Effector memory CD8-positive, alpha-beta T cell (primary cell): Measurements from ENCODE around the gene MYOCD.

Experiments used
- ATAC-seq: fragments of 150-1000 bp; cut with Tn5 transposase; replicated peaks from 2 replicates; pipeline ENCODE4 v1.10.0; 2021; ENCODE audit warnings: mild to moderate bottlenecking, moderate library complexity
- DNase-seq, 3 experiments: peaks; one replicate each; pipeline ENCODE4 v3.0.0; 2021
- H3K27ac Mint-ChIP-seq, 2 donors: one replicate each; pipeline ENCODE4 v1.8.0; 2022; ENCODE audit warnings: mild to moderate bottlenecking in 2 of 2, mixed read lengths in 2 of 2, moderate library complexity in 2 of 2
- H3K27me3 Mint-ChIP-seq, 2 donors: one replicate each; pipeline ENCODE4 v1.8.0; 2022; ENCODE audit warnings: mixed read lengths in 2 of 2
- H3K36me3 Mint-ChIP-seq: one replicate; pipeline ENCODE4 v1.8.0; 2022; ENCODE audit warnings: mild to moderate bottlenecking, moderate library complexity, mixed read lengths; ENCODE audit not compliant: insufficient read depth
- H3K4me1 Mint-ChIP-seq, 2 donors: one replicate each; pipeline ENCODE4 v1.8.0; 2022; ENCODE audit warnings: low read depth in 2 of 2, mixed read lengths in 2 of 2
- H3K4me3 Mint-ChIP-seq, 2 donors: one replicate each; pipeline ENCODE4 v1.8.0; 2022; ENCODE audit warnings: mild to moderate bottlenecking in 2 of 2, mixed read lengths in 2 of 2, moderate library complexity in 2 of 2
- H3K9me3 Mint-ChIP-seq, 2 donors: one replicate each; pipeline ENCODE4 v1.8.0; 2022; ENCODE audit warnings: mixed read lengths in 2 of 2

The MYOCD gene

DNA sequence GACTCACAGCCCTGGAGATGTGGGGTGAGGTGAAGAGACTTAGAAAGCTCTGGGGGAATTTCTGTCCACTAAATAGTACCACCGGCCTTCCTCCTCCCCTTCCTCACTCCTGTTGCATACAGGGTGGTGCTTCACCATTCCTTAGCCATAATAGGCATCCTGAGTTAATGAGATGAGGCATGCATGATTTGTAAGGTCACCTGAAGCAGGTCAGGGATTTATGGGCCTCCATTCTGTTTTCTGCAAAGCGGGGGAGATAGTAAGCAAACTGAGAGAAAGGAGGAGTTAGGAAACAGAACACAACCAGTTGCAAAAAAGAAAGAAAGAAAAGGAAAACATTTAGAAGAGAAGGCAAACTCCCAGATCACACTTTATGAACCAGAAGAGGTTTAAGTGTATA, 9.3 kb upstream of the MYOCD start:
- Mint-ChIP-seq H3K9me3 (peaks cover 0 to 8% of the 10 kb centered on the region in 2 donors), H3K4me3 (no peak overlapping the region), H3K27me3 (peaks cover 0 to under 1% of the 10 kb centered on the region in 2 donors), H3K27ac (no peak overlapping the region), H3K4me1 (no peaks in the 10 kb centered on the region), H3K36me3 (no peaks in the 10 kb centered on the region)
- DNase-seq (no peak), ATAC-seq (no peak)

DNA sequence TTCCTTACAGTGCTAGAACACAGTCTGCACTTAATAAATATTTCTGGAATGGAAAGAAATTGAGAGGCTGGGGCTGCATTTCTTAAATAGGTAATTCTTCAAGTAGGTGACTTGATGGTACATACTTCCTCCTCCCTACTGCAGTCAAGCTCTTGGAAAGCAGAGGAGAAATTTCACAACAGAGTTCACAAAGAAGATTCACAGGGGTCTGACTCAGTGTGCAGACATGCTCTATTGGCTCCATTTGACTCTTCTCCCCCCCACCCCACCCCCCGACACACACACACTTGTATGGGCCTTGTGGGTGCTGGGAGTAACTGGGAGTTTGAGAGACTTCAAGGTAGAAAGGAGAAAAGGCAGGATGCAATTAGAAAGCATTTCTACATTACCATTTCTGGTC, 6.2 kb upstream of the MYOCD start:
- ATAC-seq: no peak
- no peak overlapping the region for H3K4me3 Mint-ChIP-seq

DNA sequence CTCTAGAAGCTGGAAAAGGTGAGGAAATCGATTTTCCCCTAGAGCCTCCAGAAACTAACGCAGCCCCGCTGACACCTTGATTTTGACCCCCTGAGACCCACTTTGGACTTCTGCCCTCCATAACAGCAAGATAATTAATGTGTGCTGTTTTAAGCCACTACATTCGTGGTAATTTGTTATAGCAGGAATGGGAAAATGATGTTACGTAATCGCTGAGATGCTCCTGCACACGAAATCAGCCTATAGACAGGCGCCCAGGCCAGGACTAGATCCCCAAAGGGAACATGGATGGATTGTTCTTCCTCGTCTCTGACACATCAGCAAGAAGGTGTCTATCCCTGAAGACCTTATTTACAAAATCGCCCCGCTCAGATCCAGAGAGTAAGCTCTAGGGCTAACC, 1.4 kb upstream of the MYOCD start:
- Mint-ChIP-seq H3K9me3 (no peaks in the 10 kb centered on the region), H3K27ac (no peak overlapping the region), H3K27me3 (peaks cover 39 to 76% of the 10 kb centered on the region in 2 donors), H3K4me1 (no peaks in the 10 kb centered on the region), H3K4me3 (no peak overlapping the region), H3K36me3 (no peaks in the 10 kb centered on the region)
- DNase-seq (no peak), ATAC-seq (no peak)

More for the DNA sequence above, 6.2 kb upstream of the MYOCD start:
- Mint-ChIP-seq H3K9me3 (peaks cover 0 to 8% of the 10 kb centered on the region in 2 donors), H3K4me1 (no peaks in the 10 kb centered on the region), H3K27me3 (peaks cover 19 to 30% of the 10 kb centered on the region in 2 donors), H3K27ac (no peak overlapping the region), H3K36me3 (no peaks in the 10 kb centered on the region)
- no peak for DNase-seq

DNA sequence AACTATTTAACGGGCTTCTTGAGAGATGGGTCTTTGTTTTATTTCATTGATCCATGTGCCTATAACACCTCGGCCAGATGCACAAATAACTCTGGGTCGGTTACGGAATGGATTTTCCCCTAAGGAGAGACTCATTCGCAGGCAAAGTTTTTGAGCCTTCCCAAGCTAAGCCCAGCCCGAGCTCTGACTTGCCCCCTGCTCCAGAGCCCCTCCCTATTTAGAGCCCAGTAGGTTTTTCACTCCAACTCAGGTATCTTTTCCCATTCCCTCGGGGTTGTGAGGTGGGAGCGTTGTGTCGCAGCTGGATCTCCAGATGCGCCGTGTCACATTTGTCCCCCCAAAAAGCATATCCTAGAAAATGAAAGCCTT, 812 bp upstream of the MYOCD start:
- H3K27me3 Mint-ChIP-seq: peaks cover 39 to 76% of the 10 kb centered on the region in 2 donors
- H3K36me3 Mint-ChIP-seq: no peaks in the 10 kb centered on the region
- H3K27ac Mint-ChIP-seq: no peak overlapping the region
- no peaks in the 10 kb centered on the region for H3K9me3 Mint-ChIP-seq
- no peak overlapping the region for H3K4me3 Mint-ChIP-seq
- DNase-seq: no peak
- no peak for ATAC-seq
- no peaks in the 10 kb centered on the region for H3K4me1 Mint-ChIP-seq

DNA sequence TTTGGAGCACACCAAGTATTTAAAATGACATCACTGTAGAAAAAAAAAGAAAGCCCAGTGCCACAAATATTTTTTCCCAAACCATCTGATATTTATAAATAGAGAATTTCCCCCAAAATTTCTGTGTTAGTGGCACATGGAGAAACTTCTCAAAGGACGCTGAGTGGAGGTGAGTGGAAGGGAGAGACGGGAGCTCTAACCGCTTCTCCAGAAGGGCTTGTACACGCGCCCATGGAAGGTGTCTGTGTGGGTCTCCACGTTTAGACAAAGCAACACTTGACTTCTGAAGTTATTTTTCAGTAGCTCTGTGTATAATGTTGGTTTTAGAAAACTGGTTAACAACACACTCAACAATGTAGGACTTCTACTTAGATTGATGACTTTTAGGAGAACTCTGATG, 1.0 kb downstream of the MYOCD start:
- no peaks in the 10 kb centered on the region for H3K4me1 Mint-ChIP-seq
- no peaks in the 10 kb centered on the region for H3K36me3 Mint-ChIP-seq
- no peak overlapping the region for H3K4me3 Mint-ChIP-seq
- DNase-seq: no peak
- ATAC-seq: no peak
- H3K27me3 Mint-ChIP-seq: peaks cover 39 to 72% of the 10 kb centered on the region in 2 donors
- no peak overlapping the region for H3K27ac Mint-ChIP-seq
- no peaks in the 10 kb centered on the region for H3K9me3 Mint-ChIP-seq

DNA sequence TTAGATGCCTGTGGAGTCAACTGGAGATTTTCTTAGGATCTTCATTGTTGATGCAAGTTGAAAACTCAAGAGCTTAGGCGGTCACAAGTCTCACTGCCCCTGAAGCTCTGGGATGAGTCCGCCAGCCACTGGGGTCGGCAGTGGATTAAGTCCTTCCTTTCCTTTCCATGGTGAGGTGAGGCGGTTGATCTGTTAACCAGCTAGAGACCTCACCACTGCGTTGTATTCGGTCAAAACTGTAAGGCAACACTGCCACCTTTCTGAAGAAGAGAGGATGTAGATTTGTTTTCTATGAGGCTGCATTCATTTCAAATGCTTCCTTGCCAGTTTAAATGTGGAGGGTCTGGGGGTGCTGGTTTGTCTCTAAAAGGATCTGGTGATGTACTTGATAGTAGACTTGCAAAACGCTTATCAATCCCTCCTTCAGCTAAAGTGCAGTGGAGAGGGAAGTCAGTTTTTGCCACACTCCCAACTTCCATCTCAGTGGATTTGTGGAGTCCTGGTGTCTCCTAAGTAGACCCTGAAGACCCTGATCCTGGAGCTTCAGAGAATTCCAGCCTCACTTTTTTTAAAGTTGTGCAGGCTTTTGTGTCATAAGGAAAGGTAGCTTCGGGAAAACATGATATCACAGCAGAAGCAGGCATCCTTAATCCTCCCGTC, 1.7 kb downstream of the MYOCD start:
- H3K27me3 Mint-ChIP-seq: peaks cover 34 to 65% of the 10 kb centered on the region in 2 donors
- no peak overlapping the region for H3K4me3 Mint-ChIP-seq
- no peaks in the 10 kb centered on the region for H3K9me3 Mint-ChIP-seq
- no peaks in the 10 kb centered on the region for H3K36me3 Mint-ChIP-seq
- no peak for DNase-seq
- no peaks in the 10 kb centered on the region for H3K4me1 Mint-ChIP-seq
- no peak overlapping the region for H3K27ac Mint-ChIP-seq
- ATAC-seq: no peak

DNA sequence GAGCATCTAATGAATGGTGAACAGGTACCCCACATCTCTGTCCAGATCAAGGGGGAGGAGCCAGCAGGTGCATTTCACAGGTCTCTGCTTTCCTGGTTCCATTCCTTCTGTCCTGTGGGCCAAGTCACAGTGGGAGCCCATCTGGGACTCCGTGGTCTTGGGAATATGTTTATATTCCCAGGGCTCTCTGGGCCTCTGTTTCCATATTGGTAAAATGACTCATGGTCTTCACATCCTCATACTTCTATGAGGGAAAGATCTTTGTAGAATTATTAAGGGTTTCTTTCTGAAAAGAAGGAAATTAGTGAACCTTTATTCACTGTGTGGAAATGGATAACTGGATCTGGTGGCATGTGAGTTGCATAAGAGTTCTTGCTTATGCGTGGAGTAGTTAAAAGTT, 6.2 kb downstream of the MYOCD start:
- Mint-ChIP-seq H3K27ac (no peak overlapping the region), H3K9me3 (no peaks in the 10 kb centered on the region), H3K36me3 (no peaks in the 10 kb centered on the region), H3K4me1 (no peaks in the 10 kb centered on the region), H3K4me3 (no peak overlapping the region), H3K27me3 (peaks cover under 1 to 22% of the 10 kb centered on the region in 2 donors)
- DNase-seq (no peak), ATAC-seq (no peak)

DNA sequence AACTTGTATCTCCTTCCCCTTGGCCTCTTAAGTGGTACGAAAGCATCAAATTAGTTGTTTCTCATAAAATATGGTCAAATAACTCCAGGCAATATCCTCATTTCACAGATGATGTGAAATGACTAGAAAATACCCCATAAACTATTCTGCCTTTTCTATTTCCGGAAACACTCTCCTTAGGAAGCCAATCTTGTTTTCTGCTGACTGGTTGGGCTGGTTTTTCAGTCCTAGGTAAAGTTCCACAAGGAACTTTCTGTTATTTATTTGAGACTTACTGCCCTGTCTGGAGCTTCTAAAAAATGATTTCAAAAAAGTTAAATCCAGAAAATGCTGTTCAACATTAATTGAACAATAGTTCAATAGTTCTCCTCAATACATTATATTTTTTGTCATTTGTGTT, 7.3 kb downstream of the MYOCD start:
- ATAC-seq (no peak), DNase-seq (no peak)
- Mint-ChIP-seq H3K4me1 (no peaks in the 10 kb centered on the region), H3K27ac (no peak overlapping the region), H3K36me3 (no peaks in the 10 kb centered on the region), H3K27me3 (peaks cover 0 to 11% of the 10 kb centered on the region in 2 donors), H3K9me3 (no peaks in the 10 kb centered on the region), H3K4me3 (no peak overlapping the region)

DNA sequence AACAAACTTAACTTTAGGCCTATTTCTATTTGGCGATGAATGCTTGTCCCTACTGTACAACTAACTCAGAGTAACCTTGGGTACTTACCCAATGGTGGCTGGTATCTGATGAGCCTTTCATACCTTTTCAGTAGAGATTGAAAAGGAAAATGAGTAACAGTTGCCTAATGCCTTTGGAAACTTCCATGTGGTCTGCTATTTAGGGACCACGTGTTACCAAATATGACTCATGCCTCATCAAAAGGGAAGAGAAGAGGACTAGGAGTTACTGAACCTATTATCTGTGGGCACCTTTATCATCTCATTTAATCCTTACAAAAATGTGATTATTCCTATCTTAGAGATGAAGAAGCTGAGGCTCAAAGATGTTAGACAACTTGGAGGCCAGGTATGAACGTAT, 8.1 kb downstream of the MYOCD start:
- ATAC-seq (no peak), DNase-seq (no peak)
- Mint-ChIP-seq H3K27ac (no peak overlapping the region), H3K4me3 (no peak overlapping the region), H3K27me3 (peaks cover 0 to 3% of the 10 kb centered on the region in 2 donors), H3K9me3 (no peaks in the 10 kb centered on the region), H3K4me1 (no peaks in the 10 kb centered on the region), H3K36me3 (no peaks in the 10 kb centered on the region)

DNA sequence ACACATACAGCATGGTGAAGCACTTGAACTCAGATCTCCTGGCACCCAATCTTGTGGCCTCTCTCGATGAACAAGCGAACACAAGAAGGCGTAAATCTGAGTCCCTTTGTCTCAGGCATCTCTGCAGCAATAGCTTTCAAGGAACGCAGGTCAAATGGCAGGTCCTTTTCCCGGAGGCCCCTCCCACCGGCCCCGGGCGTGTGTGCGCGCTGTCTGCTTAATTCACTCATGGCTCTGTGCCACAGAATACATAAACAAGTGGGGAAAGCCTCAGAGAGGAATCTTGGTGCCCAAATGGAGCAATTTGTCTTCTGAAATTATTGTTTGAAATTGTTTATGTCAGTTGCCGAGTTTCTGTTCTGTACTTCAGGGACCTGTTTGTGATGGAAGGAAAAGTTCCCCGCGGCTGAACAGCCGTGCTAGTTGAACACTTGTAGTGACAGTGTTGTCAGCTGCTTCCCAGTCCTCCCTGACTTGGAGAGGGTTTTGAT, 14.8 kb downstream of the MYOCD start:
- Mint-ChIP-seq H3K9me3 (no peaks in the 10 kb centered on the region), H3K4me3 (no peak overlapping the region), H3K36me3 (no peaks in the 10 kb centered on the region), H3K27me3 (no peaks in the 10 kb centered on the region), H3K27ac (no peak overlapping the region), H3K4me1 (no peaks in the 10 kb centered on the region)
- ATAC-seq (no peak), DNase-seq (no peak)

DNA sequence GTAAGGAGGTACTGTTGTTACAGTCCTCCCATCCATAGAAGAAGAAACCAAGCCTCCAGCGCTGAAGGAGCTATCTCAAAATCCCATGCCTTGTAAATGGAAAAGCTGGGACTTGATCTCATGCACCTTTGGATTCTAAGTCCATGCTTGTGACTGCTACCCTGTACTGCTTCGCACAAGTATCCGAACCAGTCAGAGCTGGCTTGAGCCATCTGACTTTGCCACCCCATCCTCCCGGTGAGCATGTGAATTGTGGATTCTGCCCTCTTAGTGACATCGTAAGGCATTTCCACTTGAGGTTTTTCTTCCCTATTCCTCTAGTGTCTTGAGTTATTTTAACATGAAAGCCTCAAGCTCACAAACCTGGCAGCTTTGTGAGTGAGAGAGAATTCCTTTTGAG, 15.3 kb downstream of the MYOCD start:
- Mint-ChIP-seq H3K27me3 (no peaks in the 10 kb centered on the region), H3K4me1 (no peaks in the 10 kb centered on the region), H3K36me3 (no peaks in the 10 kb centered on the region), H3K27ac (no peak overlapping the region), H3K4me3 (no peak overlapping the region), H3K9me3 (no peaks in the 10 kb centered on the region)
- ATAC-seq (no peak), DNase-seq (no peak)

DNA sequence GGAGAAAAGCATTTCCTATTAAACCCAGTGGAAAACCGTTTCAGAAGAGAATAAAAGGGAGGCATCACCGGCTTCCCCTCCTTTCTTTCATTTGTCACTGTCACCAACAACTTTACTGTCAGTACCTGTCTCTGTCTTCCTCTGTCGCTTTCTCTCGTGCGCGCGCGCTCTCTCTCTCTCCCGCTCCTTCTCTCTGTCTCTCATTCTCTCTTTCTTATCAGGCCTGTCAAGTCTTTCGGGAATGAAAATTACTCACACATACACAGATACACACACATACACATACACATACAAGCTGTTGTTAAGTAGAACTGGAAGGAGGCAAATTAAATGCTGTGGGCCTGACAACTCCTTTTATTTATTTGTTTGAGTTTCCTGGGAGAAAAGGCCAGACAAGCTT, 17.6 kb downstream of the MYOCD start:
- no peak for ATAC-seq
- no peaks in the 10 kb centered on the region for H3K4me1 Mint-ChIP-seq
- no peaks in the 10 kb centered on the region for H3K9me3 Mint-ChIP-seq
- no peaks in the 10 kb centered on the region for H3K27me3 Mint-ChIP-seq
- no peaks in the 10 kb centered on the region for H3K36me3 Mint-ChIP-seq
- H3K27ac Mint-ChIP-seq: no peak overlapping the region
- H3K4me3 Mint-ChIP-seq: no peak overlapping the region
- DNase-seq: no peak

DNA sequence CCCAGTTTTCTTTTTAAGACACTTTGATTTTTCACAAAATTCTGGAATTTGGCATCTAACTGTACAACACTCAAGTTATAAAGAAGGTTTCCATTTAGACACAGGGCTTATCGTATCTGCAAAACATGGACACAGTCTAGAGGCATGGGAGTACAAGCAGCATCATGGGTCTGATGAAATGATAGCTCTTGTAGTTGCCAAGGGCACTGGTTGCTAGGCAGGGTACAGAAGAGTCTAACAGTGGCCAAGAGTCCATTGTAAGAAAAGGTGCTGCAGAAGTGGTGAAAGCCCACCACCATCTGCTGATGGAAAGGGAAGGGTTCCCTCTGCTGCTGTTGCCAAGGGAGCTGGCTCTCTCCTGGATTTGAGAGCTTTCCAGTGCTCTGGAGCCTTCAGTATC, 20.8 kb downstream of the MYOCD start:
- DNase-seq: no peak
- Mint-ChIP-seq H3K27ac (no peak overlapping the region), H3K36me3 (no peaks in the 10 kb centered on the region), H3K27me3 (no peaks in the 10 kb centered on the region), H3K4me3 (no peak overlapping the region), H3K9me3 (no peaks in the 10 kb centered on the region), H3K4me1 (no peaks in the 10 kb centered on the region)
- no peak for ATAC-seq

DNA sequence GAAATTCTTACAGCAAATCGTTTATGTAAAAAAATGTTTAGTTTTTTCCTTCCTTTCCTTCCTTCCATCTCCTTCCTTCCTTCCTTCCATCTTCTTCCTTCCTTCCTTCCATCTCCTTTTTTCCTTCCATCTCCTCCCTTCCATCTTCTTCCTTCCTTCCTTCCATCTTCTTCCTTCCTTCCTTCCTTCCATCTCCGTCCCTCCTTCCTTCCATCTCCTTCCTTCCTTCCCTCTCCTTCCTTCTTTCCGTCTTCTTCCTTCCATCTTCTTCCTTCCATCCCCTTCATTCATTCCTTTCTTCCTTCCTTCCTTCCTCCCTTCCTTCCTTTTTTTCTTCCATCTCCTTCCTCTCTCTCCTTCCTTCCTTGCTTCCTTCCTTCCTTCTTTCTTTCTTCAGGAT, 22.7 kb downstream of the MYOCD start:
- ATAC-seq (no peak), DNase-seq (no peak)
- Mint-ChIP-seq H3K27me3 (no peaks in the 10 kb centered on the region), H3K36me3 (no peaks in the 10 kb centered on the region), H3K27ac (no peak overlapping the region), H3K4me1 (no peaks in the 10 kb centered on the region), H3K4me3 (no peak overlapping the region), H3K9me3 (no peaks in the 10 kb centered on the region)

DNA sequence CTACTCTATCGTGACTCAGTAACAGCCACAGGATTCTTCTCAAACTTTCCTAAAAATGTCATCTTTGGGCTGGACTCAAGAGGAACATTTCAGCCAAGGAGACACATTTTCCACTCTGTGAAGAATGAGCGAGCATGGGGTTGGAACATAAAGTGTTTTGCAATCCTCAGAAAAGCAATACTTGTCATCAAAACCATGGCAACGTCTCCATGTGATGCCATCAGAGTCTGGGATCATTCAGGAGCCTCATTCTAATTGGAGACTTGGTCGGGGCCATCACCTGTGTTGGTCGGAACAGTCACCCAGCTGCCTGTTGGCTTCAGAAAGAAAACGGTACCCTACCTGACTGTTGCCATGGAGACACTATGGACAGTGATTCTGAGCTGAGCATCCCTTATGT, 25.5 kb downstream of the MYOCD start:
- H3K4me1 Mint-ChIP-seq: no peaks in the 10 kb centered on the region
- peaks cover 0 to 1% of the 10 kb centered on the region in 2 donors for H3K9me3 Mint-ChIP-seq
- no peaks in the 10 kb centered on the region for H3K27me3 Mint-ChIP-seq
- H3K27ac Mint-ChIP-seq: no peak overlapping the region
- no peaks in the 10 kb centered on the region for H3K36me3 Mint-ChIP-seq
- DNase-seq (no peak), ATAC-seq (no peak)
- no peak overlapping the region for H3K4me3 Mint-ChIP-seq
